HCT116 (cell line): Measurements from ENCODE around the gene NAPB.

Experiments used
- ATF3 ChIP-seq: IDR thresholded peaks from 2 replicates; pipeline ENCODE4 v1.6.1; 2012
- CTCF ChIP-seq, 3 experiments: fragments of 200-600 bp in 1 of 3; sonication (generic) in 1 of 3; IDR thresholded peaks in 2 of 3; conservative IDR thresholded peaks in 1 of 3; 2 replicates each; pipeline ENCODE4 v1.5.1; 2012 to 2017; ENCODE audit warnings: low read depth in 2 of 3, low read length in 2 of 3, antibody characterized with exemption in 1 of 3, borderline replicate concordance in 1 of 3, control low read depth in 1 of 3, mild to moderate bottlenecking in 1 of 3, mixed read lengths in 1 of 3, mixed run types in 1 of 3, moderate library complexity in 1 of 3; ENCODE audit not compliant: insufficient read depth in 1 of 3
- EZH2 ChIP-seq: fragments of 200-600 bp; sonication (generic); IDR thresholded peaks from 2 replicates; pipeline ENCODE4 v1.6.1; 2017; ENCODE audit warnings: antibody characterized with exemption, mixed run types
- EZH2phosphoT487 ChIP-seq: fragments of 200-600 bp; IDR thresholded peaks from 2 replicates; pipeline ENCODE4 v1.6.1; 2018; ENCODE audit warnings: antibody characterized with exemption, borderline replicate concordance
- MAX ChIP-seq: IDR thresholded peaks from 2 replicates; pipeline ENCODE4 v1.6.1; 2012
- POLR2A ChIP-seq: IDR thresholded peaks from 2 replicates; pipeline ENCODE4 v1.7.0; 2011; ENCODE audit warnings: borderline replicate concordance; ENCODE audit not compliant: insufficient read depth, insufficient read length; ENCODE audit errors: extremely low read depth
- POLR2AphosphoS5 ChIP-seq: IDR thresholded peaks from 2 replicates; pipeline ENCODE4 v1.6.1; 2011; ENCODE audit warnings: mild to moderate bottlenecking, low read depth, low read length, moderate library complexity
- RAD21 ChIP-seq: IDR thresholded peaks from 2 replicates; pipeline ENCODE4 v1.6.1; 2012; ENCODE audit warnings: low read depth, mild to moderate bottlenecking
- REST ChIP-seq: IDR thresholded peaks from 2 replicates; pipeline ENCODE4 v1.6.1; 2012; ENCODE audit warnings: low read depth
- YY1 ChIP-seq: IDR thresholded peaks from 2 replicates; pipeline ENCODE4 v1.6.1; 2011; ENCODE audit warnings: low read length, low read depth, moderate library complexity, mild to moderate bottlenecking; ENCODE audit not compliant: insufficient replicate concordance; ENCODE audit errors: extremely low read depth
- ZFX ChIP-seq: fragments of 450-650 bp; IDR thresholded peaks from 2 replicates; pipeline ENCODE4 v1.6.1; 2017
- ZNF274 ChIP-seq: fragments of 200-500 bp; sonication (Bioruptor generic); IDR thresholded peaks from 2 replicates; pipeline ENCODE4 v1.6.1; 2014; ENCODE audit warnings: mild to moderate bottlenecking, low read depth, low read length, inconsistent platforms

- TF ChIP-seq RAD21 = no peak
- no peak for TF ChIP-seq CTCF (IDR thresholded peaks at IDR 0.05 in 2 of 3, conservative IDR thresholded peaks at IDR 0.05 in 1 of 3; ENCODE audit: borderline replicate concordance in 1 of 3, insufficient read depth in 1 of 3, low read depth in 2 of 3, low read length in 2 of 3)
- TF ChIP-seq MAX = no peak
- TF ChIP-seq ATF3 = no peak
- TF ChIP-seq EZH2phosphoT487 = no peak
- TF ChIP-seq EZH2 = no peak
- TF ChIP-seq REST = no peak
- TF ChIP-seq POLR2AphosphoS5 = no peak
- TF ChIP-seq ZNF274 = no peak
- TF ChIP-seq POLR2A = no peak
- no peak for TF ChIP-seq ZFX
- TF ChIP-seq YY1 = no peak
Observed at GRCh38 chr20:23325107-23325506, 96.2 kb downstream of the NAPB start.
